T-helper 1 cell treated with Interleukin-12 subunit alpha and Interleukin-12 subunit beta and Interleukin-4 antibody, amounts not matched to agents 30 μg/mL and 1 μg/mL, for 36 hours (primary cell): Measurements from ENCODE around the gene MAPK13.
"Not testable (repeated sequence)": the region's sequence is repeated elsewhere in the genome, so short reads cannot be mapped to it uniquely, and the experiment has no call there.

Experiments
- H3K27ac Mint-ChIP-seq: one replicate; pipeline ENCODE4 v1.8.0; 2021; ENCODE audit warnings: mild to moderate bottlenecking, mixed read lengths
- H3K27me3 Mint-ChIP-seq: one replicate; pipeline ENCODE4 v1.8.0; 2021; ENCODE audit warnings: low read depth, mixed read lengths
- H3K36me3 Mint-ChIP-seq: one replicate; pipeline ENCODE4 v1.8.0; 2021; ENCODE audit warnings: low read depth, mixed read lengths
- H3K4me1 Mint-ChIP-seq: one replicate; pipeline ENCODE4 v1.8.0; 2021; ENCODE audit warnings: low read depth, mixed read lengths
- H3K4me3 Mint-ChIP-seq: one replicate; pipeline ENCODE4 v1.8.0; 2021; ENCODE audit warnings: mild to moderate bottlenecking, moderate library complexity, mixed read lengths
- H3K9me3 Mint-ChIP-seq: one replicate; pipeline ENCODE4 v1.8.0; 2021; ENCODE audit warnings: mixed read lengths

Gene MAPK13

DNA sequence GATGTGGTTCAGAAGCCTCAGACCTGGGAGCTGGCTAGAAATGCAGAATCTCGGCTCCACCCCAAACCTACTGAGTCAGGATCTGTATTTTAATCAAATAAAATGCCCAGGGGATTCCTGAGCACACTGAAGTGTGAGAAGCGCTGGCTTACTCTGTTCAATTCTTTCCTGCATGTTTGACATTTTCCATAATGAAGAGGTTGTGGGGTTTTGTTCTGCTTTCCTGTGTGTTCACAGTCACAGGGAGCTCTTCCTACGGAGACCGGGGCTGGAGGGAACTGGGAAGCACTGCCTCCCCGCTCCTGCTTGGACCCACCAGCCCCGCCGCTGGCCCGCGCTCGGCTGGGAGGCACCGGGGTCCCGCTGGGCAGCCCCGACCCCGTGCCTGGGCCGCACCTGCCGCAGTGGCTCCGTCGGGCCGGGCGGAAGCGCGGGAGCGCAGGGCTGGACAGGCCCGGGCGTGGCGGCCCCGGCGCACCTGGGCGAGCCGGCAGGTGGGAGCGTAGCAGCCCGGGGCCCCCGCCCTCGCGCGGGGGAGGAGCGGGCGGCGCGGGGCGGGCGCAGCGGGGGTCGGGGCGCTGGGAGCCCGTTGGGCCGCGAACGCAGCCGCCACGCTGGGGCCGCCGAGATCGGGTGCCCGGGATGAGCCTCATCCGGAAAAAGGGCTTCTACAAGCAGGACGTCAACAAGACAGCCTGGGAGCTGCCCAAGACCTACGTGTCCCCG is at the start of gene MAPK13:
TSS of gene MAPK13 (plus strand) at position 573 of the 726 bp plus-strand sequence. CDS start at position 643, 70 bp downstream.
- H3K4me1 Mint-ChIP-seq = peaks cover 43% of the 10 kb centered on the region
- H3K36me3 Mint-ChIP-seq = peaks cover 16% of the 10 kb centered on the region
- H3K27me3 Mint-ChIP-seq = no peaks in the 10 kb centered on the region
- no peaks in the 10 kb centered on the region for H3K9me3 Mint-ChIP-seq
- H3K4me3 Mint-ChIP-seq = peak within 1 kb of the TSS; percentile 80
- peak within 1 kb of the TSS; percentile 86 for H3K27ac Mint-ChIP-seq

GRCh38 chr6:36082318-36082717 is 48.0 kb upstream of the MAPK13 start:
- Mint-ChIP-seq H3K27ac (no peak overlapping the region), H3K4me1 (peaks cover 4% of the 10 kb centered on the region), H3K27me3 (no peaks in the 10 kb centered on the region), H3K9me3 (peaks cover 30% of the 10 kb centered on the region), H3K4me3 (no peak overlapping the region), H3K36me3 (peaks cover 72% of the 10 kb centered on the region)

GRCh38 chr6:36083446-36083845 is 46.9 kb upstream of the MAPK13 start:
- Mint-ChIP-seq H3K9me3 (peaks cover 30% of the 10 kb centered on the region), H3K36me3 (peaks cover 79% of the 10 kb centered on the region), H3K27me3 (no peaks in the 10 kb centered on the region), H3K4me3 (no peak overlapping the region), H3K27ac (no peak overlapping the region), H3K4me1 (peaks cover 4% of the 10 kb centered on the region)

DNA sequence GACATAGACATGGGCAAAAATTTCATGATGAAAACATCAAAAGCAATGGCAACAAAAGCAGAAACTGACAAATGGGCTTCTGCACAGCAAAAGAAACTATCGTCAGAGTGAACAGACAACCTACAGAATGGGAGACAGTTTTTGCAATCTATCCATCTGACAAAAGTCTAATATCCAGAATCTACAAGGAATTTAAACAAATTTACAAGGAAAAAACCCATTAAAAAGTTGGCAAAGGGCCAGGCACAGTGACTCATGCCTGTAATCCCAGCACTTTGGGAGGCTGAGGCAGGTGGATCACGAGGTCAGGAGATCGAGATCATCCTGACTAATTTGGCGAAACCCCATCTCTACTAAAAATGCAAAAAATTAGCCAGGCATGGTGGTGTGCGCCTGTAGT is 42.1 kb upstream of the MAPK13 start:
- not testable (repeated sequence) for H3K27ac Mint-ChIP-seq, H3K27me3 Mint-ChIP-seq, H3K4me3 Mint-ChIP-seq, H3K4me1 Mint-ChIP-seq
- Mint-ChIP-seq H3K36me3 (peaks cover 52% of the 10 kb centered on the region), H3K9me3 (peaks cover 13% of the 10 kb centered on the region)

DNA sequence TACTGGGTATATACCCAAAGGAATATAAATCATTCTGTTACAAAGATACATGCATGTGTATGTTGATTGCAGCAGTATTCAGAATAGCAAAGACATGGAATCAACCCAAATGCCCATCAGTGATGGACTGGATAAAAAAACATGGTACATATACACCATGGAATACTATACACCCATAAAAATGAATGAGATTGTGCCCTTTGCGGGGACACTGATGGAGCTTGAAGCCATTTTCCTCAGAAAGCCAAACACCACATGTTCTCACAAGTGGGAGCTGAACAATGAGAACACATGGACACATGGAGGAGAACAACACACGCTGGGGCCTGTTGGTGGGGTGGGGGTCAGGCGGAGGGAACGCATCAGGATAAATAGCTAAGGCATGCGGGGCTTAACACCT is 41.3 kb upstream of the MAPK13 start:
- Mint-ChIP-seq H3K9me3 (peaks cover 12% of the 10 kb centered on the region), H3K36me3 (peaks cover 44% of the 10 kb centered on the region), H3K4me1 (no peaks in the 10 kb centered on the region), H3K4me3 (no peak overlapping the region), H3K27ac (no peak overlapping the region), H3K27me3 (no peaks in the 10 kb centered on the region)

DNA sequence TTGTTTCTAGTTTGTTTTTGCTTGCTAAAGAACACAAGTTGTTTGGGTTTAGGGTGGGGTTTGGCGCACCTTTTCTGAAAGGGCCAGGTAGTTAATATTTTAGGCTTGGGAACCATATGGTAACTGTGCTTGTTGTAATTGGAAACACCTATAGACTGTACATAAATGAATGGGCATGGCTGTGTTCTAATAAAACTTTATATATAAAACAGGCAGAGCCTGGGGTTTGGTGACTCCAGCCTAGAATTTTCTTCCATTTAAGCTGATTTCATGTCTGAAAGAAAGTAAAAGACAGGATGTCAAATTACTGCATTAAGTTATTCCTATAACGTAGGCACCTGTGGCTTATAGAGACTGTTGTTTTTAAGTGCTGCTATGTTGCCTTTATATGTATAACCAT is 36.1 kb upstream of the MAPK13 start:
- H3K4me3 Mint-ChIP-seq = no peak overlapping the region
- peaks cover 18% of the 10 kb centered on the region for H3K4me1 Mint-ChIP-seq
- no peaks in the 10 kb centered on the region for H3K9me3 Mint-ChIP-seq
- H3K36me3 Mint-ChIP-seq = peaks cover 15% of the 10 kb centered on the region
- no peaks in the 10 kb centered on the region for H3K27me3 Mint-ChIP-seq
- H3K27ac Mint-ChIP-seq = no peak overlapping the region

DNA sequence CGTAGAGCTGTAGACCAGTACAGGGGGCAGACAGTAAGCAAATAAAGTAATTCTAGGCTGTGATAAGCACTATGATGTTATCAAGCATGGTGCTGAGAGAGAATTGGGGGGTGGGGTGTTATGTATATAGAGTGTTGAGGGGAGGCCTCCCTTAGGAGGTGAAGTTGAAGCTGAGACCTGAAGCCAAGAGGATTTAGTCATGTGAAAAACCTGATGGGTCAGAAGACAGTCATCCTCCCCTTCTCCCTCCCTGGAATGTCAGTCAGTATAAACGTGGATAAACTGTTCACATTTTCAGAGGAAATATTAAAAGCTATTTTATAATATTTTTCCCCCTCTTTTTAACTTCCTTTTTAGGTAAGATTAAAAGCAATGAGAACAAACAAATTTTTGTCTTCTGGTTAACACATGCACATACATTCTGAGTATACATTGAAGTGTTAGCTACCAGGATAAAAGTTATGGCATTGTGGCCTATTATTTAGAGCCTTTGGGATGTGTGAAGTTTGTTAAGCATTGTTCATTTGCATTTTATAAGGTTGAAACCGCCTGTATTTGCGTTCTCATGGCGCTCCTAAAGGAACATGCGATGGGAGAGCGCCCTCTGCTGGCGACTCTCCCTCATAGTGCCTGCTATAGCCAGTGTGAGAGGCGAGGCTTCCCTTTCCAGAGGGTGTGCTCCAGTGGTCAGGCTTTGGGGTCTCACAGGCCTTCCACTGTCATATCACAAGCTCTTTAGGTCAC is 35.4 kb upstream of the MAPK13 start:
- peaks cover 13% of the 10 kb centered on the region for H3K36me3 Mint-ChIP-seq
- peaks cover 25% of the 10 kb centered on the region for H3K4me1 Mint-ChIP-seq
- H3K4me3 Mint-ChIP-seq = no peak overlapping the region
- no peaks in the 10 kb centered on the region for H3K9me3 Mint-ChIP-seq
- no peak overlapping the region for H3K27ac Mint-ChIP-seq
- H3K27me3 Mint-ChIP-seq = no peaks in the 10 kb centered on the region

GRCh38 chr6:36095497-36096391 is 34.6 kb upstream of the MAPK13 start:
- Mint-ChIP-seq H3K27me3 (no peaks in the 10 kb centered on the region), H3K36me3 (peaks cover 13% of the 10 kb centered on the region), H3K27ac (no peak overlapping the region), H3K4me3 (no peak overlapping the region), H3K9me3 (no peaks in the 10 kb centered on the region), H3K4me1 (peaks cover 30% of the 10 kb centered on the region)

GRCh38 chr6:36098253-36098919 is 31.9 kb upstream of the MAPK13 start:
- H3K4me3 Mint-ChIP-seq = no peak overlapping the region
- H3K27me3 Mint-ChIP-seq = no peaks in the 10 kb centered on the region
- peaks cover 15% of the 10 kb centered on the region for H3K36me3 Mint-ChIP-seq
- no peak overlapping the region for H3K27ac Mint-ChIP-seq
- peaks cover 30% of the 10 kb centered on the region for H3K4me1 Mint-ChIP-seq
- no peaks in the 10 kb centered on the region for H3K9me3 Mint-ChIP-seq

DNA sequence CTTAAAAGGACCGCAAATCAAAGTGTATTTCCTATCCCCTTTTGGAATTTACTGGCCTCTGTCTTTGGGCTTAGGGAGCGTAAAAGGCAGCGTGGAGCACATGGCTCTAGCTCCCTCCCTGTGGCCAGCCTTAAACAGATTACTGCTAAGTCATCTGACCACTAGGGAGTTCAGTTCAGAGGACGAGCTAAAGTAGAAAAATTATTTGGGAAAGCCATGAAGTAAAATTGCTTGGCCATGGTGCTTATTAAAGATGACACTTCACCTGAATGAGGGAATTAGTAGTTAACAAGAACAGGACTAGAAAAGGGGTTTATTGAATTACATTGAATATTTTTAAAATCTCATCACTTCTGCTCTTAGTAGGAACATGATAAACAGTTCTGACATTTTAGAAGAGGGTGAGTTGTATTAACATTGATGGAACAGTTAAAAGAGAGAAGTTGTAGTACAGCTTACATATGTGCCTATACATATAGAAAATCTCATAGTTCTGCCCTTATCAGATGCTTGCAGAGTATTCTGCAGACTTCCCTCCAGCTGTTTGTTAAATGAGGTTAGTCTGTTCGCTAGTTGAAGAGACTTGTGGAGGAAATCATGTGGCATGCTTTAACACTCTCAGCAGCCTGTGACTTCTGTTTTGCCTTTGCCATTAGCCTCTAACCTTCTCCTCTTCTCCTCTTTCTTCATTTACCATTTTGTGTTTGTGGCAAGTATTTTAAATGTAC is 31.2 kb upstream of the MAPK13 start:
- Mint-ChIP-seq H3K4me3 (no peak overlapping the region), H3K4me1 (peaks cover 34% of the 10 kb centered on the region), H3K27ac (no peak overlapping the region), H3K36me3 (peaks cover 22% of the 10 kb centered on the region), H3K9me3 (no peaks in the 10 kb centered on the region), H3K27me3 (no peaks in the 10 kb centered on the region)

GRCh38 chr6:36099869-36100483 is 30.3 kb upstream of the MAPK13 start:
- Mint-ChIP-seq H3K27me3 (no peaks in the 10 kb centered on the region), H3K27ac (no peak overlapping the region), H3K4me3 (no peak overlapping the region), H3K9me3 (no peaks in the 10 kb centered on the region), H3K4me1 (peaks cover 28% of the 10 kb centered on the region), H3K36me3 (peaks cover 23% of the 10 kb centered on the region)

DNA sequence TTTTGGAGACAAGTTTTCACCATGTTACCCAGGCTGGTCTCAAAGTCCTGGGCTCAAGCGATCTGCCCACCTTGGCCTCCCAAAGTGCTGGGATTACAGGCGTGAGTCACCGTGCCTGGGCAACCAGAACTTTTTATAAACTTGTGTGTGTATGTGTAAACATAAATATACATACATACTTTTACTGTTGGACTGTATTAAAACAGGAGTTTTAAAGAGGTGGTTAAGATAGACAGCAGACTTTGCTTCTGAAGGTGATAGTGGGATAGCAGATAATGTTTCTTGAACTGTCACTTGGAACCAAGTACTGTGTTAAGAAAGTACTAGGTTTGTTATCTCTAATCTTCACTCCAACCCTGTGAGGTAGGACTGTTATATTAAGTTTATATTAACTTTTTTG is 28.6 kb upstream of the MAPK13 start:
- H3K27ac Mint-ChIP-seq = no peak overlapping the region
- H3K36me3 Mint-ChIP-seq = peaks cover 22% of the 10 kb centered on the region
- H3K4me1 Mint-ChIP-seq = peaks cover 21% of the 10 kb centered on the region
- H3K4me3 Mint-ChIP-seq = no peak overlapping the region
- H3K9me3 Mint-ChIP-seq = no peaks in the 10 kb centered on the region
- H3K27me3 Mint-ChIP-seq = no peaks in the 10 kb centered on the region

DNA sequence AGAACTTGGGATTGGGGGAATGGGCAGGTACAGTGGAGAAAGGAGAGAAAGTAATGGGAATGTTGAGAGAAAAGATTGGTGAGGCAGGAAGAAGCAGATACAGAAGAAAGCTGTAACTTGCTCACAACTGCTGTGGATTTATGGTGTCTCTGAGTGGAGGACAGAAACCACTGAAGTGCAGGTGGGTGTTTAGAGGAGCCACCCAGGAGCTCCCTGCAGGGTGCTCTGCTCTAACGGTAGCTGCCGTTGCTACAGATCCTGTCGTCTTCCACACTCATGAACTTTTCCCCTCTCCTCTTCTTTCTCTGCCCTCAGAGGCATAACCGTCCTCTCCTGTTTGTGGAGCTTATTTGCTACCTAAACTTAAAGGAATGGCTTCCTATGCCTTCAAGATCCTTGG is 27.5 kb upstream of the MAPK13 start:
- Mint-ChIP-seq H3K27ac (no peak overlapping the region), H3K4me1 (peaks cover 28% of the 10 kb centered on the region), H3K9me3 (no peaks in the 10 kb centered on the region), H3K4me3 (no peak overlapping the region), H3K27me3 (no peaks in the 10 kb centered on the region), H3K36me3 (peaks cover 29% of the 10 kb centered on the region)
